ENCODE data around the gene SCUBE2.
"Not testable (repeated sequence)": the region's sequence is repeated elsewhere in the genome, so short reads cannot be mapped to it uniquely, and the experiment has no call there.

Gene SCUBE2

GRCh38 chr11:9008011-9008550 lies 83.3 kb downstream of the SCUBE2 start:
- DNase-seq (ENCODE audit: low read depth in 2 of 2) = no peak

- no peak for DNase-seq (ENCODE audit: low read depth in 2 of 2)
Observed at GRCh38 chr11:9005087-9005486, 86.3 kb downstream of the SCUBE2 start.

GRCh38 chr11:9004183-9004926 lies 87.0 kb downstream of the SCUBE2 start:
- no peak for DNase-seq (ENCODE audit: low read depth in 2 of 2)

GRCh38 chr11:9003573-9004182 lies 87.7 kb downstream of the SCUBE2 start, which contains the start of gene NRIP3:
Gene NRIP3, minus strand, starts transcription at chr11:9004001. Its CDS starts 66 bp downstream, at chr11:9003935.
- DNase-seq (ENCODE audit: low read depth in 2 of 2) = peak; percentile 34 to 64

- DNase-seq (ENCODE audit: low read depth in 2 of 2) = peak in 1 of 2 donors; percentile 3
Observed at GRCh38 chr11:9002920-9003572, 88.4 kb downstream of the SCUBE2 start.

- DNase-seq (ENCODE audit: low read depth in 2 of 2) = peak in 1 of 2 donors; percentile 4
Observed at GRCh38 chr11:9001736-9002135, 89.7 kb downstream of the SCUBE2 start.

- DNase-seq (ENCODE audit: low read depth in 2 of 2) = no peak
Observed at GRCh38 chr11:8998017-8998416, 93.4 kb downstream of the SCUBE2 start.

GRCh38 chr11:8997451-8997850 lies 93.9 kb downstream of the SCUBE2 start:
- DNase-seq (ENCODE audit: low read depth in 2 of 2) = no peak

GRCh38 chr11:8989453-8989852 lies 101.9 kb downstream of the SCUBE2 start:
- DNase-seq (ENCODE audit: low read depth in 2 of 2) = no peak

GRCh38 chr11:8988329-8989234 lies 102.8 kb downstream of the SCUBE2 start:
- no peak for DNase-seq (ENCODE audit: low read depth in 2 of 2)

- DNase-seq (ENCODE audit: low read depth in 2 of 2) = no peak
Observed at GRCh38 chr11:8987446-8987845, 104.0 kb downstream of the SCUBE2 start.

GRCh38 chr11:8986772-8987171 lies 104.6 kb downstream of the SCUBE2 start:
- not testable (repeated sequence) for DNase-seq (ENCODE audit: low read depth in 2 of 2)

- no peak for DNase-seq (ENCODE audit: low read depth in 2 of 2)
Observed at GRCh38 chr11:8985462-8985861, 105.9 kb downstream of the SCUBE2 start.

GRCh38 chr11:8983552-8983951 lies 107.8 kb downstream of the SCUBE2 start:
- no peak for DNase-seq (ENCODE audit: low read depth in 2 of 2)

- DNase-seq (ENCODE audit: low read depth in 2 of 2) = no peak
Observed at GRCh38 chr11:8980485-8980884, 110.9 kb downstream of the SCUBE2 start.

- DNase-seq (ENCODE audit: low read depth in 2 of 2) = not testable (repeated sequence)
Observed at GRCh38 chr11:8979365-8979764, 112.0 kb downstream of the SCUBE2 start.

- DNase-seq (ENCODE audit: low read depth in 2 of 2) = no peak
Observed at GRCh38 chr11:8973121-8973520, 118.3 kb downstream of the SCUBE2 start.

- DNase-seq (ENCODE audit: low read depth in 2 of 2) = no peak
Observed at GRCh38 chr11:8971924-8972316, 119.5 kb downstream of the SCUBE2 start.

- no peak for DNase-seq (ENCODE audit: low read depth in 2 of 2)
Observed at GRCh38 chr11:8971196-8971923, 120.0 kb downstream of the SCUBE2 start.
